GM13976 (cell line): ENCODE data around the gene APOBEC3G.

Experiments used
- DNase-seq: peaks from one replicate; pipeline ENCODE4 v3.0.0; 2012; ENCODE audit warnings: low spot score
- CTCF ChIP-seq: IDR thresholded peaks from 2 replicates; pipeline ENCODE4 v1.5.1; 2012; ENCODE audit warnings: borderline replicate concordance, mild to moderate bottlenecking; ENCODE audit not compliant: insufficient read depth; ENCODE audit errors: extremely low read depth, missing control alignments, control extremely low read depth
- in situ Hi-C: fragments of 300-500 bp; cut with MboI; formaldehyde crosslinking; loops from one replicate; pipeline ENCODE4 v1.12.0; 2022; ENCODE audit warnings: low sequenced_read_pairs, mixed read lengths, inconsistent platforms; ENCODE audit not compliant: unreplicated experiment

Gene APOBEC3G

GRCh38 chr22:39087881-39088684 lies 11.0 kb downstream of the APOBEC3G start:
- TF ChIP-seq CTCF, result no peak
- in situ Hi-C loops, result no loop called here
- DNase-seq, result no peak

- in situ Hi-C loops, result no loop called here
- no peak for DNase-seq
- TF ChIP-seq CTCF, result no peak
These were observed 11.6 kb downstream of the APOBEC3G start for GRCh38 chr22:39088685-39089032.

GRCh38 chr22:39089928-39090327 lies 12.9 kb downstream of the APOBEC3G start:
- DNase-seq, result no peak
- in situ Hi-C loops, result no loop called here
- no peak for TF ChIP-seq CTCF

GRCh38 chr22:39090426-39091064 lies 13.5 kb downstream of the APOBEC3G start:
- TF ChIP-seq CTCF, result no peak
- in situ Hi-C loops, result no loop called here
- no peak for DNase-seq

- no peak for TF ChIP-seq CTCF
- DNase-seq, result no peak
- in situ Hi-C loops, result no loop called here
These were observed 14.3 kb downstream of the APOBEC3G start for GRCh38 chr22:39091126-39092081.

GRCh38 chr22:39092111-39092862 lies 15.2 kb downstream of the APOBEC3G start:
- no peak for DNase-seq
- TF ChIP-seq CTCF, result no peak

More at GRCh38 chr22:39092111-39092862, 15.2 kb downstream of the APOBEC3G start:
- in situ Hi-C loops, result no loop called here
